ENCODE results near the gene SPOCK2.

DNA sequence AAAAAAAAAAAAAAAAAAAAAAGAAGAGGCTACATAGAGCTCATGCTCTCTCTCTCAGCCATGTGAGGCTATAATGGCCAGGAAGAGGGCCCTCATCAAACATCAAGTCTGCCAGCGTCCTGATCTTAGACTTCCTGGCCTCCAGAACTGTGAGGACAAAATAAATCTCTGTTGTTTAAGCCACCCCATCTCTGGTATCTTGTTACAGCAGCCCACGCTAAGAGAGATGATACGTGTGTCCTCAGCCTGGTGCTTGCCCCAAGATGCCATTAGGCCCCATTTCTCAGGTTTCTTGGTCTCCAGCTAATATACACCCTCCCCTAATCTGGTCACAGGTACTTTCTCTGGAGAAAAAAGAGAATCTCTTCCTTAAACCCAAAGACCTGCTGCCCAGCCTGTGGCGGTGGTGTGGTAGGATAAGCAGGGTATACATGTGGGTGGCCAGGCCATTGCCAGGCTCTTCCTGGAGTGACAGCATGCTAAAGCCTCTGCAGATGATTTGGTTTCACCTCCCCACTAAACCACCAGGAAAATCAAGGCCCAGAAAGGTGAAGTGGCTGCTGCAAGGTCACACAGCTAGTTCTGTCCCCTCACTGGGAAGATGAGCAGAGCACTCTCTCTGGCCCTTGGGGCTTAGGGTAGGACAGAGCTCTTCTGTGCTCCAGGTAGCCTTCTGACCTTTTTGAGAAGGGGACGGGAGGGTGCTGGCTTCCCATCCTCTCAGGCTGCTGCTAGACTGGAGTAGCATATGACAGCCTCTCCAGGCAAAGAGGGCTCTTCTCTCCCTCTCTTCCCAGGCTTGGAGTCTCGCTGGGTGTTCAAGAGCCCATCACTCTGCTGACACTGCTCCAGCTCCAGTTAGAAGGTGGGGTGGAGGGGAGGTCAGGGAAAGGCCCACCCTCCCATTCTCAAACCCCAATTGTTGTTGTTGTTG is 5.2 kb downstream of the SPOCK2 start:
- TF ChIP-seq EP300 (conservative IDR thresholded peaks at IDR 0.05; ENCODE audit: poor library complexity, severe bottlenecking): no peak
- no peak for TF ChIP-seq CTCF (IDR thresholded peaks at IDR 0.05; ENCODE audit: poor library complexity, severe bottlenecking)
- TF ChIP-seq EZH2 (IDR thresholded peaks at IDR 0.05; ENCODE audit: borderline replicate concordance, insufficient read depth, low read length, poor library complexity, severe bottlenecking): no peak
- TF ChIP-seq POLR2AphosphoS5 (IDR thresholded peaks at IDR 0.05): no peak
